SK-N-SH treated with all-trans-retinoic acid at 6 μM for 48 hours (cell line): ENCODE results near the gene SLFN11.
"Not testable (repeated sequence)": the region's sequence is repeated elsewhere in the genome, so short reads cannot be mapped to it uniquely, and the experiment has no call there.

Experiments used
- CREB5 ChIP-seq: fragments of 250-450 bp; sonication (Bioruptor Pico); IDR thresholded peaks from 2 replicates; pipeline ENCODE4 v1.5.1; 2020; ENCODE audit warnings: low read depth, mild to moderate bottlenecking, moderate library complexity
- PATZ1 ChIP-seq: fragments of 250-450 bp; sonication (Bioruptor Pico); IDR thresholded peaks from 2 replicates; pipeline ENCODE4 v1.8.0; 2020; ENCODE audit warnings: mild to moderate bottlenecking, moderate library complexity, borderline replicate concordance
- RARB ChIP-seq: fragments of 250-450 bp; sonication (Bioruptor Pico); IDR thresholded peaks from 2 replicates; pipeline ENCODE4 v1.8.0; 2021; ENCODE audit warnings: mild to moderate bottlenecking, moderate library complexity

GRCh38 chr17:35414707-35415106 lies 41.3 kb upstream of the SLFN11 start:
- TF ChIP-seq CREB5 (CRISPR knock-in tag); RARB (CRISPR knock-in tag); PATZ1: not testable (repeated sequence)
